GM18870 (cell line): ENCODE measurements around the gene PDCD7.

Experiments used
- ATAC-seq: cut with Tn5 transposase; IDR thresholded peaks from one replicate; pipeline ENCODE4 v1.9.1; 2021; ENCODE audit warnings: moderate library complexity; ENCODE audit not compliant: unreplicated experiment

PDCD7 gene

GRCh38 chr15:65092911-65093792 lies 40.5 kb downstream of the PDCD7 start:
- ATAC-seq: no peak

- ATAC-seq: no peak
These were observed 41.5 kb downstream of the PDCD7 start for GRCh38 chr15:65091946-65092770.

- ATAC-seq: no peak
These were observed 44.3 kb downstream of the PDCD7 start for GRCh38 chr15:65089206-65089824.

- no peak for ATAC-seq
These were observed 45.0 kb downstream of the PDCD7 start for GRCh38 chr15:65088643-65089021.

GRCh38 chr15:65087873-65088642 lies 45.5 kb downstream of the PDCD7 start:
- no peak for ATAC-seq

GRCh38 chr15:65087411-65087810 lies 46.2 kb downstream of the PDCD7 start:
- ATAC-seq: no peak

- no peak for ATAC-seq
These were observed 46.9 kb downstream of the PDCD7 start for GRCh38 chr15:65086680-65087111.

- no peak for ATAC-seq
These were observed 47.5 kb downstream of the PDCD7 start for GRCh38 chr15:65085990-65086679.

GRCh38 chr15:65085207-65085753 lies 48.3 kb downstream of the PDCD7 start:
- no peak for ATAC-seq

- ATAC-seq: no peak
These were observed 49.0 kb downstream of the PDCD7 start for GRCh38 chr15:65084500-65085206.

- ATAC-seq: no peak
These were observed 50.3 kb downstream of the PDCD7 start for GRCh38 chr15:65083262-65083701.

GRCh38 chr15:65082303-65082953 lies 51.2 kb downstream of the PDCD7 start:
- ATAC-seq: no peak

GRCh38 chr15:65081758-65082157 lies 51.9 kb downstream of the PDCD7 start:
- ATAC-seq: no peak

- ATAC-seq: no peak
These were observed 52.3 kb downstream of the PDCD7 start for GRCh38 chr15:65081270-65081669.

GRCh38 chr15:65079580-65079979 lies 54.0 kb downstream of the PDCD7 start:
- ATAC-seq: no peak

GRCh38 chr15:65077981-65078352 lies 55.6 kb downstream of the PDCD7 start:
- no peak for ATAC-seq

- no peak for ATAC-seq
These were observed 56.2 kb downstream of the PDCD7 start for GRCh38 chr15:65077291-65077980.
